Upper lobe of left lung (tissue), 4 donors: Measurements from ENCODE around the gene PLCB1.

Experiments
- EP300 ChIP-seq, 4 donors: sonication (generic); formaldehyde crosslinking; IDR thresholded peaks; one replicate each; pipeline ENCODE4 v1.5.1; 2017; ENCODE audit warnings: antibody characterized with exemption in 4 of 4, control low read depth in 2 of 4
- POLR2A ChIP-seq, 4 donors: fragments of 450-650 bp; IDR thresholded peaks; one replicate each; pipeline ENCODE4 v1.5.1; 2016 to 2017; ENCODE audit warnings: antibody characterized with exemption in 4 of 4, mild to moderate bottlenecking in 2 of 4
- POLR2AphosphoS5 ChIP-seq, 2 donors: sonication (generic); formaldehyde crosslinking; IDR thresholded peaks; one replicate each; pipeline ENCODE4 v1.5.1; 2017; ENCODE audit warnings: antibody characterized with exemption in 2 of 2
- TF ChIP-seq, protein P1 (sequence below), 6 experiments: fragments of 450-650 bp in 4 of 6; fragments of 200-600 bp in 2 of 6; sonication (generic) in 2 of 6; IDR thresholded peaks; one replicate each; pipeline ENCODE4 v1.5.1; 2016 to 2019; ENCODE audit warnings: antibody characterized with exemption in 6 of 6

DNA sequence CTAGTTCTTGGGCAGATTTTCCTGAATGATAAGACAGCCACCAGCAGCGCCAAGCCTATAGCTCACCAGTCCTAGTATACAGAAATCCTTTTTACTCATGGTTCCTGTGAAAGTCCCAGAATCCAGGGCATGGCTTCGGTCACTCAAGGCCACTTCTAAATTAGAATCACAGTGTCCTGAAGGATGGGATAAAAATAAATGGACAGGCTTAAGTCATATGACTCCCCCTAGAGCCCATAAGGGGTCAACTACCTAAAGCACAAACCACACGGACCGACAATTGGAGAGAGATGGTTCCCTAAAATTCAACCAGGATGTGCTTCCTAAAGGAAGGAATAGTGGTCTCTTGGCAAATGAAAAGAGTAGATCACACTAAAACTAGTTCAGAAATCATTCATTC, 532.7 kb downstream of the PLCB1 start:
- TF ChIP-seq, protein P1, sequence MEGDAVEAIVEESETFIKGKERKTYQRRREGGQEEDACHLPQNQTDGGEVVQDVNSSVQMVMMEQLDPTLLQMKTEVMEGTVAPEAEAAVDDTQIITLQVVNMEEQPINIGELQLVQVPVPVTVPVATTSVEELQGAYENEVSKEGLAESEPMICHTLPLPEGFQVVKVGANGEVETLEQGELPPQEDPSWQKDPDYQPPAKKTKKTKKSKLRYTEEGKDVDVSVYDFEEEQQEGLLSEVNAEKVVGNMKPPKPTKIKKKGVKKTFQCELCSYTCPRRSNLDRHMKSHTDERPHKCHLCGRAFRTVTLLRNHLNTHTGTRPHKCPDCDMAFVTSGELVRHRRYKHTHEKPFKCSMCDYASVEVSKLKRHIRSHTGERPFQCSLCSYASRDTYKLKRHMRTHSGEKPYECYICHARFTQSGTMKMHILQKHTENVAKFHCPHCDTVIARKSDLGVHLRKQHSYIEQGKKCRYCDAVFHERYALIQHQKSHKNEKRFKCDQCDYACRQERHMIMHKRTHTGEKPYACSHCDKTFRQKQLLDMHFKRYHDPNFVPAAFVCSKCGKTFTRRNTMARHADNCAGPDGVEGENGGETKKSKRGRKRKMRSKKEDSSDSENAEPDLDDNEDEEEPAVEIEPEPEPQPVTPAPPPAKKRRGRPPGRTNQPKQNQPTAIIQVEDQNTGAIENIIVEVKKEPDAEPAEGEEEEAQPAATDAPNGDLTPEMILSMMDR (IDR thresholded peaks at IDR 0.05) = no peak
- TF ChIP-seq POLR2AphosphoS5 (IDR thresholded peaks at IDR 0.05) = no peak
- no peak for TF ChIP-seq POLR2A (IDR thresholded peaks at IDR 0.05)
- TF ChIP-seq EP300 (IDR thresholded peaks at IDR 0.05) = no peak
